ENCODE results near the gene LBX2. TPM values are rescaled to one million over a fixed set of nuclear protein-coding genes. Genes with fewer than 3 reads are reported as not detected.

The LBX2 gene
- total RNA-seq, 1 experiment from 2014 or later = 10.1 TPM

- H3K27me3 ChIP-seq (ENCODE audit: insufficient read depth, low read length) = no peaks in the 10 kb centered on the region
- peaks cover 4 to 6% of the 10 kb centered on the region in 2 experiments; a peak in 3 of 4 replicates for H3K36me3 ChIP-seq (ENCODE audit: control insufficient read depth in 1 of 2, insufficient read depth in 2 of 2, low read length in 2 of 2)
- ChIA-PET CTCF (no interaction called here), RAD21 (ENCODE audit: low non-redundant PET in 1 of 2, low total read pairs in 2 of 2, uncharacterized antibody in 2 of 2, unreplicated experiment in 2 of 2) (no interaction called here), POLR2A (no interaction called here)
- no peak overlapping the region for H3K4me3 ChIP-seq (replicated peaks in 1 of 2; ENCODE audit: low read depth in 1 of 2, low read length in 2 of 2)
- peaks cover 18% of the 10 kb centered on the region for H3K79me2 ChIP-seq (ENCODE audit: insufficient read depth, low read length)
- no peak overlapping the region for H3K9ac ChIP-seq (ENCODE audit: low read length)
- H3K9me2 ChIP-seq (ENCODE audit: insufficient read depth) = no peaks in the 10 kb centered on the region
- H4K20me1 ChIP-seq (ENCODE audit: insufficient read depth) = no peaks in the 10 kb centered on the region
- intact Hi-C loops (cut with micrococcal nuclease) = no loop called here
- H2AFZ ChIP-seq (ENCODE audit: low read depth, low read length, poor library complexity, severe bottlenecking) = no peak overlapping the region
- ATAC-seq (no peak), DNase-seq (ENCODE audit: low read depth, low spot score) (no peak)
- H3K27ac ChIP-seq (ENCODE audit: low read depth, low read length) = no peak overlapping the region
- H3K4me1 ChIP-seq (ENCODE audit: control insufficient read depth in 1 of 2, insufficient read depth in 2 of 2, low read length in 2 of 2) = peaks cover 12 to 25% of the 10 kb centered on the region in 2 experiments
- H3K9me3 ChIP-seq (ENCODE audit: control insufficient read depth in 1 of 2, insufficient read depth in 1 of 2, low read depth in 1 of 2, low read length in 2 of 2) = no peaks in the 10 kb centered on the region
- BruUV-seq (replicated peaks) = no TSS peak
- TF ChIP-seq POLR2A (IDR thresholded peaks at IDR 0.05; ENCODE audit: borderline replicate concordance, extremely low read depth, insufficient read depth, insufficient read length) (no peak), ELF1 (IDR thresholded peaks at IDR 0.05; ENCODE audit: borderline replicate concordance, low read depth) (no peak), EZH2phosphoT487 (IDR thresholded peaks at IDR 0.05; ENCODE audit: borderline replicate concordance) (no peak), EGR1 (IDR thresholded peaks at IDR 0.05; ENCODE audit: low read depth) (no peak), CBX3 (IDR thresholded peaks at IDR 0.05; ENCODE audit: low read depth) (no peak), RAD21 (IDR thresholded peaks at IDR 0.05; ENCODE audit: low read depth) (no peak), SIN3A (IDR thresholded peaks at IDR 0.05; ENCODE audit: low read depth) (no peak), SP1 (IDR thresholded peaks at IDR 0.05; ENCODE audit: low read depth) (no peak), EZH2 (IDR thresholded peaks at IDR 0.05) (no peak), ZBTB33 (IDR thresholded peaks at IDR 0.05; ENCODE audit: extremely low read depth, insufficient replicate concordance, low read length) (no peak), YY1 (IDR thresholded peaks at IDR 0.05; ENCODE audit: extremely low read depth, insufficient replicate concordance, low read depth, low read length) (no peak), ZNF274 (IDR thresholded peaks at IDR 0.05; ENCODE audit: low read depth, low read length) (no peak), JUND (IDR thresholded peaks at IDR 0.05) (no peak), SRF (IDR thresholded peaks at IDR 0.05; ENCODE audit: low read depth) (no peak), POLR2AphosphoS5 (IDR thresholded peaks at IDR 0.05; ENCODE audit: low read depth, low read length) (no peak)
- TF ChIP-seq, protein P1, sequence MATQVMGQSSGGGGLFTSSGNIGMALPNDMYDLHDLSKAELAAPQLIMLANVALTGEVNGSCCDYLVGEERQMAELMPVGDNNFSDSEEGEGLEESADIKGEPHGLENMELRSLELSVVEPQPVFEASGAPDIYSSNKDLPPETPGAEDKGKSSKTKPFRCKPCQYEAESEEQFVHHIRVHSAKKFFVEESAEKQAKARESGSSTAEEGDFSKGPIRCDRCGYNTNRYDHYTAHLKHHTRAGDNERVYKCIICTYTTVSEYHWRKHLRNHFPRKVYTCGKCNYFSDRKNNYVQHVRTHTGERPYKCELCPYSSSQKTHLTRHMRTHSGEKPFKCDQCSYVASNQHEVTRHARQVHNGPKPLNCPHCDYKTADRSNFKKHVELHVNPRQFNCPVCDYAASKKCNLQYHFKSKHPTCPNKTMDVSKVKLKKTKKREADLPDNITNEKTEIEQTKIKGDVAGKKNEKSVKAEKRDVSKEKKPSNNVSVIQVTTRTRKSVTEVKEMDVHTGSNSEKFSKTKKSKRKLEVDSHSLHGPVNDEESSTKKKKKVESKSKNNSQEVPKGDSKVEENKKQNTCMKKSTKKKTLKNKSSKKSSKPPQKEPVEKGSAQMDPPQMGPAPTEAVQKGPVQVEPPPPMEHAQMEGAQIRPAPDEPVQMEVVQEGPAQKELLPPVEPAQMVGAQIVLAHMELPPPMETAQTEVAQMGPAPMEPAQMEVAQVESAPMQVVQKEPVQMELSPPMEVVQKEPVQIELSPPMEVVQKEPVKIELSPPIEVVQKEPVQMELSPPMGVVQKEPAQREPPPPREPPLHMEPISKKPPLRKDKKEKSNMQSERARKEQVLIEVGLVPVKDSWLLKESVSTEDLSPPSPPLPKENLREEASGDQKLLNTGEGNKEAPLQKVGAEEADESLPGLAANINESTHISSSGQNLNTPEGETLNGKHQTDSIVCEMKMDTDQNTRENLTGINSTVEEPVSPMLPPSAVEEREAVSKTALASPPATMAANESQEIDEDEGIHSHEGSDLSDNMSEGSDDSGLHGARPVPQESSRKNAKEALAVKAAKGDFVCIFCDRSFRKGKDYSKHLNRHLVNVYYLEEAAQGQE (IDR thresholded peaks at IDR 0.05; ENCODE audit: low read depth) = no peak
- TF ChIP-seq, protein P2, sequence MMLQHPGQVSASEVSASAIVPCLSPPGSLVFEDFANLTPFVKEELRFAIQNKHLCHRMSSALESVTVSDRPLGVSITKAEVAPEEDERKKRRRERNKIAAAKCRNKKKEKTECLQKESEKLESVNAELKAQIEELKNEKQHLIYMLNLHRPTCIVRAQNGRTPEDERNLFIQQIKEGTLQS (IDR thresholded peaks at IDR 0.05) = no peak
- TF ChIP-seq, protein P3, sequence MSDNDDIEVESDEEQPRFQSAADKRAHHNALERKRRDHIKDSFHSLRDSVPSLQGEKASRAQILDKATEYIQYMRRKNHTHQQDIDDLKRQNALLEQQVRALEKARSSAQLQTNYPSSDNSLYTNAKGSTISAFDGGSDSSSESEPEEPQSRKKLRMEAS (IDR thresholded peaks at IDR 0.05) = no peak
- H3K4me2 ChIP-seq (ENCODE audit: low read length) = no peak overlapping the region
These were observed 13.3 kb downstream of the LBX2 start for GRCh38 chr2:74486141-74486540.
